Mesodermal cell (in vitro differentiated cells): ENCODE measurements around the gene ADAMTSL1. TPM values are rescaled to one million over a fixed set of nuclear protein-coding genes. Genes with fewer than 3 reads are reported as not detected.

ENCODE experiments used
- H3K27ac ChIP-seq: 2 replicates; pipeline ENCODE4 v1.7.0; 2013; ENCODE audit warnings: mild to moderate bottlenecking, low read depth, low read length, moderate library complexity; ENCODE audit not compliant: severe bottlenecking
- H3K36me3 ChIP-seq: 2 replicates; pipeline ENCODE4 v1.7.1; 2013; ENCODE audit warnings: mild to moderate bottlenecking, low read length, moderate library complexity; ENCODE audit not compliant: control insufficient read depth, insufficient read depth
- H3K4me1 ChIP-seq: one replicate; pipeline ENCODE4 v1.7.1; 2013; ENCODE audit warnings: mild to moderate bottlenecking, low read length; ENCODE audit not compliant: insufficient read depth, control insufficient read depth, poor library complexity, severe bottlenecking
- H3K4me3 ChIP-seq: 2 replicates; pipeline ENCODE4 v1.7.0; 2013; ENCODE audit warnings: low read length, control low read depth, mild to moderate bottlenecking; ENCODE audit not compliant: insufficient read depth, poor library complexity, severe bottlenecking; ENCODE audit errors: extremely low read depth
- H3K9me3 ChIP-seq: 2 replicates; pipeline ENCODE4 v1.7.1; 2013; ENCODE audit warnings: mild to moderate bottlenecking, low read length, moderate library complexity; ENCODE audit not compliant: control insufficient read depth
- WGBS, 2 experiments: methylation state at CpG; one replicate each; pipeline ENCODE4 v1.1.5; 2013; ENCODE audit warnings: missing lambda C conversion rate in 2 of 2; ENCODE audit not compliant: insufficient coverage in 2 of 2; 5-methylcytosine and 5-hydroxymethylcytosine counted together
- polyA plus RNA-seq, 2 experiments: library from polyadenylated mRNA; stranded (reverse); fragments of 50-300 nt; gene quantifications; one replicate each; pipeline ENCODE4 v1.2.3, GENCODE V29; 2013

ADAMTSL1 gene, protein sequence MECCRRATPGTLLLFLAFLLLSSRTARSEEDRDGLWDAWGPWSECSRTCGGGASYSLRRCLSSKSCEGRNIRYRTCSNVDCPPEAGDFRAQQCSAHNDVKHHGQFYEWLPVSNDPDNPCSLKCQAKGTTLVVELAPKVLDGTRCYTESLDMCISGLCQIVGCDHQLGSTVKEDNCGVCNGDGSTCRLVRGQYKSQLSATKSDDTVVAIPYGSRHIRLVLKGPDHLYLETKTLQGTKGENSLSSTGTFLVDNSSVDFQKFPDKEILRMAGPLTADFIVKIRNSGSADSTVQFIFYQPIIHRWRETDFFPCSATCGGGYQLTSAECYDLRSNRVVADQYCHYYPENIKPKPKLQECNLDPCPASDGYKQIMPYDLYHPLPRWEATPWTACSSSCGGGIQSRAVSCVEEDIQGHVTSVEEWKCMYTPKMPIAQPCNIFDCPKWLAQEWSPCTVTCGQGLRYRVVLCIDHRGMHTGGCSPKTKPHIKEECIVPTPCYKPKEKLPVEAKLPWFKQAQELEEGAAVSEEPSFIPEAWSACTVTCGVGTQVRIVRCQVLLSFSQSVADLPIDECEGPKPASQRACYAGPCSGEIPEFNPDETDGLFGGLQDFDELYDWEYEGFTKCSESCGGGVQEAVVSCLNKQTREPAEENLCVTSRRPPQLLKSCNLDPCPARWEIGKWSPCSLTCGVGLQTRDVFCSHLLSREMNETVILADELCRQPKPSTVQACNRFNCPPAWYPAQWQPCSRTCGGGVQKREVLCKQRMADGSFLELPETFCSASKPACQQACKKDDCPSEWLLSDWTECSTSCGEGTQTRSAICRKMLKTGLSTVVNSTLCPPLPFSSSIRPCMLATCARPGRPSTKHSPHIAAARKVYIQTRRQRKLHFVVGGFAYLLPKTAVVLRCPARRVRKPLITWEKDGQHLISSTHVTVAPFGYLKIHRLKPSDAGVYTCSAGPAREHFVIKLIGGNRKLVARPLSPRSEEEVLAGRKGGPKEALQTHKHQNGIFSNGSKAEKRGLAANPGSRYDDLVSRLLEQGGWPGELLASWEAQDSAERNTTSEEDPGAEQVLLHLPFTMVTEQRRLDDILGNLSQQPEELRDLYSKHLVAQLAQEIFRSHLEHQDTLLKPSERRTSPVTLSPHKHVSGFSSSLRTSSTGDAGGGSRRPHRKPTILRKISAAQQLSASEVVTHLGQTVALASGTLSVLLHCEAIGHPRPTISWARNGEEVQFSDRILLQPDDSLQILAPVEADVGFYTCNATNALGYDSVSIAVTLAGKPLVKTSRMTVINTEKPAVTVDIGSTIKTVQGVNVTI (N-terminal part only)
- polyA plus RNA-seq (2013, experiment 1 of 2): 2.1 TPM
- 1.4 TPM for polyA plus RNA-seq (2013, experiment 2 of 2)

DNA sequence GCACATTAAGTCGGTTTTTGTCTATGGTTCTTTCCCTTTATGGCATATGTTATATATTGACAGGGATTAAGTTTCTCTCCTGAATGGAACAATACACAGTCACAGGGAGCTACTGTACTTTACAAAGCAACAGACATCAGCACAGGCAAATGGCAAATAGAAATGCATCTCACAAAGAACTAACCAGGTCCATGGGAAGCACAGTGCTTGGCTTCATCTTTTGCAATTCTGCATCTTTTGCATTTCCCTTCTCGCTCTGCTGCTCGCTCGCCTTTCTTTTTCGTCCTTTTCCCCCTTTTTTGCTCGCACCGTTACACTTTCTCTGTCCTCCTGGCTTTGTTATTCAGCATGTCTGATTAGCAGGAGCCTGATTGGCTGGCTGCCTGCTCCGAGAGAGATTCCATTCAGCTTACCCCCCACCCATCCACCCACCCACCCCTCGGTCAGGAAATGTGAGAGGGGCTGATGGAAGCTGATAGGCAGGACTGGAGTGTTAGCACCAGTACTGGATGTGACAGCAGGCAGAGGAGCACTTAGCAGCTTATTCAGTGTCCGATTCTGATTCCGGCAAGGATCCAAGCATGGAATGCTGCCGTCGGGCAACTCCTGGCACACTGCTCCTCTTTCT, at the start of gene ADAMTSL1:
ADAMTSL1 (plus strand) TSS at position 502 of the 628 bp plus-strand sequence; CDS start at position 582, 80 bp downstream.
- Histone ChIP-seq H3K9me3 (peaks cover 6% of the 10 kb centered on the region), H3K4me1 (peaks cover 10% of the 10 kb centered on the region), H3K27ac (peak within 1 kb of the TSS; percentile 67), H3K36me3 (no peaks in the 10 kb centered on the region), H3K4me3 (peak within 1 kb of the TSS; percentile 31)
- 2% methylated on average over 8 to 10 of the region's 13 CpGs for WGBS, 2 experiments

DNA sequence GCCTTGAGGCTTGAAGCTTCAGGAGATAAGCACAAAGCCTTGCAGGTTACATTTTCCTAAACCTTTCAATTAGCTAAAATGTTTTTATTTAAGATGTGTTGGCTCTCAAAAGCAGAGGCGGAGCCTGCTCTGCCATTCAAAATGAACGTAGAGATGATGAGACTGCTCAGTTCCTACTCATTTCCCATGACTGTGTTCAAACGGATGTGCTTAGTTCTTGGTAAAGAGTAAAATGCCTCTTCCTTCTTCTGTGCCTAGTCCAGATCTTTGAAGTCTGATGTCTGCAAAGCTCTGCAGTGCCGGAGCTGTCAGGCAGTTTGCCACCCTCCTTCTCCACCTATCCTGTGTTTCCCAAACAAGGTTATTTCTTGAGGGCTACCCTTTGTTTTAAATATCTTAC, 46.3 kb upstream of the ADAMTSL1 start:
- Histone ChIP-seq H3K4me1 (no peaks in the 10 kb centered on the region), H3K4me3 (no peak overlapping the region), H3K9me3 (no peaks in the 10 kb centered on the region), H3K36me3 (no peaks in the 10 kb centered on the region), H3K27ac (no peak overlapping the region)
- WGBS, 2 experiments: 100% methylated on average over 1 to 2 of the region's 4 CpGs

DNA sequence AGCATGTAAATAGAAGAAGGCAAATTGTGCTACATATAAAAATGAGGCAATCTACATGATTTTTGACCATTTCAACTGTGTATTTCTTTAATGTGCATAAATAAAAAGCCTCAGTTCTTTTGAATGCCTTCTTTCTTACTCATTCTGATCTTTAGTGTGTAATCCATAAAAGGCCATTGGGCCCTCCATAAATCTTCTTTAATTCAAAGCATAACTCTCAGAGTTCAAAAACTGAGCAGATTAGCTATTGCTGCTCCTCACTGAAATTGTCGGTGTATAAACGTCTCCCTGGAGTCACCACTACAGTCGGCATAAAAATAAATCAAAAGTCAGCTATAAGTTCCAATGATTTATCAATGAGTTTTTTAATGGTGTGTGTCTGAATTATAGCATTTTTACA, 45.3 kb upstream of the ADAMTSL1 start:
- Histone ChIP-seq H3K4me1 (no peaks in the 10 kb centered on the region), H3K36me3 (no peaks in the 10 kb centered on the region), H3K4me3 (no peak overlapping the region), H3K27ac (no peak overlapping the region), H3K9me3 (no peaks in the 10 kb centered on the region)
- WGBS, 2 experiments: no CpG with 5 or more reads among the region's 3 CpGs

DNA sequence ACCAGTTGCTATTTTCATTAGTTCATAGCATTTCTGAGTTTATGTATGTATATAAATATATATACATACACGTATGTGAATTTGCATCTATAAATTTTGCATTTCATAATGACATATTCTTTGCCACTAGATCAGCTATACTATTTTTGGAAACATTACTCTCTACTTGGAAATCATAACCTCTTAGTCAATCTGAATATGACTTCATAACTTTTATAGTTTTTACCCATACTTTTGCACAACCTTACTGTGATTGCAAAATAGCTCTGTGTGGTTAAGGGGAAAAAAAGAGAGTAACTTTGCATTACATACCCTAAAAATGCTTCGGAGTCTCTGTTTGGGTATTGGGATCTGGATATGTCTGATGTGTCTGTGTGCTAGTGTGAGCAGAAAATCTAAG, 44.9 kb upstream of the ADAMTSL1 start:
- no peaks in the 10 kb centered on the region for H3K36me3 ChIP-seq
- H3K4me3 ChIP-seq: no peak overlapping the region
- no peak overlapping the region for H3K27ac ChIP-seq
- no peaks in the 10 kb centered on the region for H3K4me1 ChIP-seq
- no CpG with 5 or more reads among the region's 2 CpGs for WGBS, 2 experiments
- no peaks in the 10 kb centered on the region for H3K9me3 ChIP-seq

DNA sequence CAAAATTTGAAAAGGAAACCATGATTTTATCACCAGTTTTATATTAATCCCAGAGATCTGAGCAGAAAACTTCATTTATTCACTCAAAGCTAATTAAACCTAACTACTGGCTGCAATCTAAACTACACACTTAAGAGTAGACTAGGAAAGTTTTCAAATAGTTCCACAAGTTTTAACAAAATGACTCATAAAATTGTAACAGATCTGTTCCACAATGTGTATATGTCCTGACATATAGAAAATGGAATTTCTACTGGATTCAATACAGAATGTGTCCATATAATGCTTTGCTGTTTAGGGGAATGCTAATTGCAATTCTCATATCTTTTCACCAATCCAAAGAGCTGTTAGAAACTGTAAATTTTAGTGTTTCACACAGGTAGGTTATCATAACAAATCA, 40.3 kb upstream of the ADAMTSL1 start:
- H3K4me3 ChIP-seq: no peak overlapping the region
- H3K4me1 ChIP-seq: peaks cover 20% of the 10 kb centered on the region
- no peak overlapping the region for H3K27ac ChIP-seq
- H3K36me3 ChIP-seq: no peaks in the 10 kb centered on the region
- no peaks in the 10 kb centered on the region for H3K9me3 ChIP-seq

DNA sequence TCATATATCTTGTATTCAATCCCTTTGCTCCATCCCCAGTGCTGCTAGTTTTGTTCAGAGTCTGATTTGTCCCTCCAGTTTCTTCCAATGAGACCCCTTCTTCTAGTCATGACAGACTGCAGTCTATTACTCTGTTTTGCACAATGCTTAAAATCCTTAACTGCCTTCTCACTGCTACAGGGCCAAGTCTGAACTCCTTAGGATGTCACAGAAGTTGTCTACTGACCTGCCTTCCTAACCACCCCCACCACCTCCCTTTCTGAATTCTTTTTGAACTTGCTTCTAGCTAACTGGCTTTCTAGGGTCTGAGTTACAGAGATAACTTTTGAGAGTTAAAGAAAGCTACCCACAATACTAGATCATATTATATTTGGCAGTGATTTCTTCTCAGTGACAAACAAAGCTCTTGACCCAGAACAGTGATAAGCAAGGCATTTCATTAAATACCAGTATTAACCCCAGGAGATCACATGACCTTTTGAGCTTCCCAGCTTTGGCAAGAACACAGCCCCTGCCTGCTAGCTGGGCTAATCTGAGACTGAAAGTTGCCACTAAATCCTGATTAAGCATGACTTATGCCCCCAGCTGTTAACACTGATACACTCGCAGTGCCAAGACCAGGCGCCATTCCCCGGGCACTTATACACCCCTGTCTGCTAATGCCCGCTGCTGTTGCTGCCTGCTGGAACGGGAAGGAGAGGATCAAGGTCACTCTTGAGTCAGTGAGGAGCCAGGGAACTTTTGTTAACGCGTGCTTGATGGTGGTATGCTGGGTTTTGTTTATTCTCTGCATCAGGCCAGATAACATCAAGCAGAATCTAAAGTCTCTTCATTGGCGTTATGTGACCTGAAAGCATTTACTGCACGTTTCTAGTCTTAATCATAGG, 36.4 kb upstream of the ADAMTSL1 start:
- no peak overlapping the region for H3K4me3 ChIP-seq
- H3K27ac ChIP-seq: peak overlapping the region; percentile 84
- WGBS, 2 experiments: 64 to 78% methylated on average over 3 to 6 of the region's 9 CpGs
- no peaks in the 10 kb centered on the region for H3K36me3 ChIP-seq
- H3K9me3 ChIP-seq: no peaks in the 10 kb centered on the region
- peaks cover 25% of the 10 kb centered on the region for H3K4me1 ChIP-seq

DNA sequence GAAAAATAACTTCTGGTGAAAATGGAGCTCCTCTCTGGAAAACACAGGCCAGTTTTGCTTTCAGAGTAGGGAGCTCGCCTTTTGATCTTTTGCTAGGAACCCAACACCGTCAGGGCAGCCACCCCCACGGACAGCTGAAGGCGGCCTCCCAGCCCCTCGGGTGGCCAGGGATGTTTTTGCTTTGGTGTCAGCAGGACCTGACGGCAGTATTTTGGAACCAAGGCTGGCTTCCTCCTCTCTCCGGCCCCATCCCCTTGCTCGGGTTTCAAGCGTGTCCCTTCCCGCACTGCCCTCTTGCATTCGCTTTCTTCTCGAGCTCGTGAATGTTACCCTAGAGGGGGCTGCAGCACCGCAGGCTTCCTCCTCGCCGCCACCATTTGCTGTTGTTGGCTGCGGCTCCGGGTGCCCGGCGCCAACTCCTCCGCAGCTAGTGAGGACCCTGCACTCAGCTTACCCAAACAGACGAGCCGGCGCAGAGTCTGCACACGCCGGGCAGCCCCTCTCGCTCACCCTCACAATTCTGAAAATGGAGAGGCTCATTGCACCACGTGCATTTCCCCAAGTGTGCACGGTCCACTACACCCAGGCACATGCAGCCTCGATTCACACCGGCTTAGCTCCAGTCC, 35.5 kb upstream of the ADAMTSL1 start:
- H3K27ac ChIP-seq: peak overlapping the region; percentile 84
- H3K36me3 ChIP-seq: no peaks in the 10 kb centered on the region
- no peak overlapping the region for H3K4me3 ChIP-seq
- 54% methylated on average over 20 to 30 of the region's 31 CpGs for WGBS, 2 experiments
- H3K4me1 ChIP-seq: peaks cover 28% of the 10 kb centered on the region
- H3K9me3 ChIP-seq: no peaks in the 10 kb centered on the region

DNA sequence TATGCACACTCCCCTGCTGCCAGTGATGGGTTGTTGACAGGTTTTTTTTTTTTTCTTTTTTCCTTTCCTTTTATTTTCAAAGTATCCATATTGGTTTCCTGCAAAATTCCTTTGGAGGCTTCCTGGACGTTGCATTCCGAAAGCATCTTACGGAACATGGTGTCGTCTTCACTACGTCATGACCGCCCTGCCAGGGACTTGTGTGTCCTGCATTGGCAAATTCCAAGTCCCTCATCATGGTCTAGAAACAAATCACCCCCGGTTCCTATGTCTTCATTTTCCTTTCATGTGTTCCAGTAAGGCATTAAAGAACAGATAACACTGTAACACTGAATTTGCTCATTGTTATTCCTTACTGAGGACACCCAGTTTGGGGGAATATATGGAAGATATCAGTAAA, 35.0 kb upstream of the ADAMTSL1 start:
- WGBS, 2 experiments: 91 to 93% methylated on average over 6 of the region's 7 CpGs
- Histone ChIP-seq H3K36me3 (no peaks in the 10 kb centered on the region), H3K27ac (no peak overlapping the region), H3K4me1 (peaks cover 28% of the 10 kb centered on the region), H3K9me3 (no peaks in the 10 kb centered on the region), H3K4me3 (no peak overlapping the region)

DNA sequence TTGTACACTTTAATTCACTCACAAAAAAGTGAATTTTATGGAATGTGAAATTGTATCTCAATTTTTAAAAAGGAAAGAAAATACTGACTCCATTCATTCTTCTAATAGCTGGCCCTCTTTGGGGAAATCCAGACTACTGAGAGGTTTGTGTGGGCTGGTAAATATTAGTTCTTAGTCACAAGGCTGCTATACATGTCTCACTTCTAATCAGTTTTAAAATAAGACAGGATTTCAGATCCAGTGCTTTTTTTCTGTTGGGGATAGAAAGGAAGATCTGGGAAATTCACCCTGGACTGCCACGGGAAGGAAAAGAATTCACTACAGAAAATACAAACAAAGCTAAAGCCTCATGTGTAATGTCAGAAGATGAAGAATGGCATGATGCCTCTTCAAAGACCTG, 32.7 kb upstream of the ADAMTSL1 start:
- no peak overlapping the region for H3K27ac ChIP-seq
- H3K36me3 ChIP-seq: no peaks in the 10 kb centered on the region
- no peaks in the 10 kb centered on the region for H3K9me3 ChIP-seq
- H3K4me3 ChIP-seq: no peak overlapping the region
- no CpG with 5 or more reads among the region's 1 CpG for WGBS, 2 experiments
- peaks cover 28% of the 10 kb centered on the region for H3K4me1 ChIP-seq
